HEK293 (cell line): ENCODE measurements around the gene IRX4.

Source experiments
- CTCF ChIA-PET: fragments of 350-600 bp; formaldehyde crosslinking; extraction: SDS; loops from one replicate; lab custom pipeline; 2021; ENCODE audit warnings: antibody characterized with exemption; lab: Yijun Ruan, JAX
- POLR2A ChIA-PET: fragments of 300-600 bp; formaldehyde crosslinking; extraction: SDS; loops from one replicate; lab custom pipeline; 2020; ENCODE audit warnings: antibody characterized with exemption, inconsistent platforms; lab: Yijun Ruan, JAX
- H3K27ac ChIP-seq: fragments of 200-500 bp; sonication (Bioruptor generic); 2 replicates; pipeline ENCODE4 v1.5.1; 2014; ENCODE audit warnings: low read depth, low read length, control low read depth, inconsistent platforms; ENCODE audit errors: extremely low read depth
- H3K36me3 ChIP-seq, 2 experiments: fragments of 200-500 bp in 1 of 2; sonication (Bioruptor generic) in 1 of 2; 1 replicate in 1 of 2; 2 replicates in 1 of 2; pipeline ENCODE4 v1.5.1; 2014 to 2017; ENCODE audit warnings: inconsistent platforms in 2 of 2, low read length in 2 of 2; ENCODE audit not compliant: control insufficient read depth in 2 of 2, insufficient read depth in 1 of 2
- H3K4me1 ChIP-seq: fragments of 200-500 bp; sonication (Bioruptor generic); 2 replicates; pipeline ENCODE4 v1.5.1; 2014; ENCODE audit warnings: mild to moderate bottlenecking, low read length, inconsistent platforms; ENCODE audit not compliant: control insufficient read depth, insufficient read depth
- H3K4me3 ChIP-seq: 2 replicates; pipeline ENCODE4 v1.5.1; 2011; ENCODE audit warnings: low read depth, mild to moderate bottlenecking, control low read depth, low read length, moderate library complexity
- H3K9me3 ChIP-seq: fragments of 200-500 bp; sonication (Bioruptor generic); 2 replicates; pipeline ENCODE4 v1.5.1; 2014; ENCODE audit warnings: low read depth, low read length, inconsistent platforms; ENCODE audit not compliant: control insufficient read depth, insufficient read depth
- SCRT2 ChIP-seq: fragments of 450-650 bp; formaldehyde crosslinking; IDR thresholded peaks from 2 replicates; pipeline ENCODE4 v1.5.1; 2016; ENCODE audit warnings: missing biosample characterization, missing genetic modification characterization
- YY2 ChIP-seq: fragments of 450-650 bp; formaldehyde crosslinking; IDR thresholded peaks from 2 replicates; pipeline ENCODE4 v1.5.1; 2016; ENCODE audit warnings: missing biosample characterization, missing genetic modification characterization
- ZFP3 ChIP-seq: fragments of 450-650 bp; formaldehyde crosslinking; IDR thresholded peaks from 2 replicates; pipeline ENCODE4 v1.5.1; 2016; ENCODE audit warnings: low read depth, missing biosample characterization, missing genetic modification characterization
- ZIC2 ChIP-seq: fragments of 450-650 bp; formaldehyde crosslinking; IDR thresholded peaks from 2 replicates; pipeline ENCODE4 v1.5.1; 2016; ENCODE audit warnings: missing biosample characterization, missing genetic modification characterization
- ZNF121 ChIP-seq: fragments of 450-650 bp; formaldehyde crosslinking; IDR thresholded peaks from 2 replicates; pipeline ENCODE4 v1.5.1; 2016; ENCODE audit warnings: missing biosample characterization, missing genetic modification characterization
- ZNF157 ChIP-seq: fragments of 450-650 bp; formaldehyde crosslinking; IDR thresholded peaks from 2 replicates; pipeline ENCODE4 v1.5.1; 2016; ENCODE audit warnings: missing biosample characterization, missing genetic modification characterization
- ZNF19 ChIP-seq: fragments of 450-650 bp; formaldehyde crosslinking; IDR thresholded peaks from 2 replicates; pipeline ENCODE4; 2016; ENCODE audit warnings: missing biosample characterization, missing genetic modification characterization, low read depth
- ZNF266 ChIP-seq: fragments of 450-650 bp; formaldehyde crosslinking; IDR thresholded peaks from 2 replicates; pipeline ENCODE4 v1.5.1; 2016; ENCODE audit warnings: missing biosample characterization, missing genetic modification characterization, low read depth
- ZNF423 ChIP-seq: fragments of 450-650 bp; formaldehyde crosslinking; IDR thresholded peaks from 2 replicates; pipeline ENCODE4 v1.5.1; 2016; ENCODE audit warnings: missing biosample characterization, missing genetic modification characterization
- ZNF473 ChIP-seq: fragments of 450-650 bp; formaldehyde crosslinking; IDR thresholded peaks from 2 replicates; pipeline ENCODE4 v1.5.1; 2017; ENCODE audit warnings: missing biosample characterization, missing genetic modification characterization
- ZNF776 ChIP-seq: fragments of 450-650 bp; formaldehyde crosslinking; IDR thresholded peaks from 2 replicates; pipeline ENCODE4 v1.5.0; 2017; ENCODE audit warnings: missing biosample characterization, missing genetic modification characterization, borderline replicate concordance
- ZNF777 ChIP-seq: fragments of 450-650 bp; formaldehyde crosslinking; IDR thresholded peaks from 2 replicates; pipeline ENCODE4 v1.5.1; 2017; ENCODE audit warnings: missing biosample characterization, missing genetic modification characterization, borderline replicate concordance
- TF ChIP-seq, protein P1 (sequence below): fragments of 450-650 bp; formaldehyde crosslinking; IDR thresholded peaks from 2 replicates; pipeline ENCODE4 v1.5.1; 2017; ENCODE audit warnings: missing biosample characterization, missing genetic modification characterization
- TF ChIP-seq, protein P2 (sequence below): fragments of 450-650 bp; formaldehyde crosslinking; IDR thresholded peaks from 2 replicates; pipeline ENCODE4 v1.5.1; 2016; ENCODE audit warnings: missing biosample characterization, missing genetic modification characterization, low read depth
- TF ChIP-seq, protein P3 (sequence below): fragments of 450-650 bp; formaldehyde crosslinking; IDR thresholded peaks from 2 replicates; pipeline ENCODE4 v1.5.1; 2016; ENCODE audit warnings: missing biosample characterization, missing genetic modification characterization
- TF ChIP-seq, protein P4 (sequence below): fragments of 450-650 bp; formaldehyde crosslinking; IDR thresholded peaks from 2 replicates; pipeline ENCODE4 v1.5.1; 2016; ENCODE audit warnings: missing biosample characterization, missing genetic modification characterization

The IRX4 gene

DNA sequence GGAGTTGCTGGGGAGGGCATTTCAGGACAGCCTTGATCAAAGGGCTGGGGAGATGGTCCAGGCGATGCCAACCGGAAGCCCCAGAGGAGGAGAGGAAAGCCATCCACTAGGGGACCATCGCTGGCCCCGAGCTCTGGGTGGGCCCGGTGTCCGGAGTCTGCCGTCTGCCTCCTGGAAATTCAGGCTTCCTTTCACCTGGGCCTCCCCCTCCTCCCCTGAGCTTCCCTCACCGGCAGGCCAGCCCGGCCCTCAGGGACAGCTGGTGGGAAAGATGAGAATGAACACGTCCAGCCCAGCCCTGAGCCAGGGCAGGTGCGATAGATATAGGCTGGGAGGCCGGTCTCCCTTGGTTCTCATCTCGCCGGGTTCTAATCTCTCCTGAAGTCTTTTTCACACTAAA, 17.2 kb downstream of the IRX4 start:
- Histone ChIP-seq H3K9me3 (no peaks in the 10 kb centered on the region), H3K27ac (no peak overlapping the region), H3K4me1 (no peaks in the 10 kb centered on the region; the same call in 1 of the 2 replicates), H3K36me3 (no peaks in the 10 kb centered on the region), H3K4me3 (no peak overlapping the region)
- no peak for TF ChIP-seq ZNF121 (tag by site-specific recombination)
- ChIA-PET POLR2A (no interaction called here), CTCF (interaction anchor here (0.5 kb wide), 1 partner anchor 772 kb away, joined by 3 read pairs; no protein-coding TSS in a partner anchor)

DNA sequence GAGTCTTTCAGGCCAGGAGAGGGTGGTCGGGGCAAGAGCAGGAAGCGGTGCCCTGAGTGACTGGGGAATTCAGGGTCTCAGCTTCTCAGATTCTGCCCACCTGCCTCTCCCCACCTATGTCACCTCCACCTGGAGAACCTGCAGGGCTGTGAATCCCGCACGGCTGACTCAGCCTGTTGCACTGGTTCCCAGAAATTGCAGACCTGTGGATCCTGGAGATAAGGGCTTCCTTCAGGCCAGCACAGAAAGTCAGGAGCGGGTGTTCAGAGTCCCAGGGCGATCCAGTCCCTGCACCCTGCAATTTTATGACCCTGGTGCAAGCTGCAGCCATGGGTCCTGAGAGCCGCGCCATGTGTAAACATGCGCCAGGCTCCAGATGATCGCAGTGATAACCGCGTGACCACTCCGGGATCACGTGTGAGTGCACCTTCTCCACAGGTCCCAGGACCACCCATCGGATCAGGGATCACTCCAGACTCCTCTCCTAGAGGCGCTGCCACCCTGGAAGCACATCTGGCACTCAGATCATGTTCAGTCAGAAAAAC, 17.8 kb downstream of the IRX4 start:
- H3K9me3 ChIP-seq: no peaks in the 10 kb centered on the region
- H3K4me1 ChIP-seq: no peaks in the 10 kb centered on the region; the same call in 1 of the 2 replicates
- ChIA-PET POLR2A (no interaction called here), CTCF (no interaction called here)
- H3K36me3 ChIP-seq: no peaks in the 10 kb centered on the region
- no peak overlapping the region for H3K4me3 ChIP-seq
- no peak overlapping the region for H3K27ac ChIP-seq
- peak; percentile 67 for TF ChIP-seq SCRT2
- TF ChIP-seq, protein P1, sequence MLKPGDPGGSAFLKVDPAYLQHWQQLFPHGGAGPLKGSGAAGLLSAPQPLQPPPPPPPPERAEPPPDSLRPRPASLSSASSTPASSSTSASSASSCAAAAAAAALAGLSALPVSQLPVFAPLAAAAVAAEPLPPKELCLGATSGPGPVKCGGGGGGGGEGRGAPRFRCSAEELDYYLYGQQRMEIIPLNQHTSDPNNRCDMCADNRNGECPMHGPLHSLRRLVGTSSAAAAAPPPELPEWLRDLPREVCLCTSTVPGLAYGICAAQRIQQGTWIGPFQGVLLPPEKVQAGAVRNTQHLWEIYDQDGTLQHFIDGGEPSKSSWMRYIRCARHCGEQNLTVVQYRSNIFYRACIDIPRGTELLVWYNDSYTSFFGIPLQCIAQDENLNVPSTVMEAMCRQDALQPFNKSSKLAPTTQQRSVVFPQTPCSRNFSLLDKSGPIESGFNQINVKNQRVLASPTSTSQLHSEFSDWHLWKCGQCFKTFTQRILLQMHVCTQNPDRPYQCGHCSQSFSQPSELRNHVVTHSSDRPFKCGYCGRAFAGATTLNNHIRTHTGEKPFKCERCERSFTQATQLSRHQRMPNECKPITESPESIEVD: no peak
- TF ChIP-seq, all 188 proteins: peak for 1

DNA sequence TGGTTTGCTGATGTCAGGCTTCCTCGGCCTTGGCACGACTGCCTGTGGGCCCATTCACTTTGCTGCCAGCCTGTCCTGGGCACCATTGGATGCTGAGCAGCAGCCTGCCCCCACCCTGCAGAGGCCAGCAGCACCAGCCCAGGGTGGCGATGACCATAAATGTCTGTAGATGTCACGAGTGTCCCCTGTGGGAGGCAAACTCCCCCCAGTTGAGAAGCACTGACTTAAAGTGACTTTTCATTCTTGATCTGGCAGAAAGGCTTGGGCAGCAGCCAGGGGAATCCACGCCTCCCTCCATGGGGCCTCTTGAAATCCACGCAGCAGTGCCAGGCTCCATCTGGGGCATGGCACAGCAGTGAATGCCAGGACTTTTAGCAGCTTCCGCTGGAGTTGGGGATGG, 21.8 kb downstream of the IRX4 start:
- peak; percentile 67 for TF ChIP-seq ZIC2 (tag by site-specific recombination)
- no peak for TF ChIP-seq ZNF157 (tag by site-specific recombination)
- no peak for TF ChIP-seq ZNF777 (tag by site-specific recombination)
- ChIA-PET POLR2A (interaction anchor here (0.6 kb wide), 1 partner anchor 797 kb away, joined by 3 read pairs; no protein-coding TSS in a partner anchor), CTCF (no interaction called here)
- Histone ChIP-seq H3K27ac (no peak overlapping the region), H3K36me3 (no peaks in the 10 kb centered on the region), H3K9me3 (no peaks in the 10 kb centered on the region), H3K4me1 (no peaks in the 10 kb centered on the region; the same call in 1 of the 2 replicates), H3K4me3 (no peak overlapping the region)

DNA sequence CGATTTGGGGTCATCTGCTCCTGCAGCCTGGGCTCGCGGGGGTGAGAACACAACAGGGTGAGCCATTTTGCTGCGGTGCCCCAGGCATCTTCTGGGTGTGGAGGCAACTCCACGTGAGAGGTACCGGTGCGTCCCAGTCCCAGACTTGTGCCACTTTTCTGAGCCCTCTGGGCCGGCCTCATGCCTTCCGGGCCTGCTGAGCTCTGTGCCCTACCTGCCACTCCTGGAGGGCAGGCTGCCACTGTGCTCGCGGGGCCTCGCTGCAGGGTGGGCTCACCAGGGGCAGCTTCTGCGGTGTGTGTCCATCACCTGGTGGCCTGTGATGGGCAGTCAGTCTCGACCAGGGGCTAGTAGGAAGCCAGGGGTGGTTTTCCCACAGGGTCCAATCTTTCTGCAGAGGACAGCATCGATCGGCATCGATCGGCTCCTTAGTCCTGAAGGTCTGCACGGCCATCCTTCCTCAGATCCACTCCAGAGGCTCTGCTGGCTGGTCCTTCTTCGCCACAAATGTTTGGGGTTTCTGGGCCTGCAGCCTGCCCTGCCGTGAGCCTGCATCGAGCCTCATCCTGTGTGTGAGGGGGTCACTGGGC, 22.6 kb downstream of the IRX4 start:
- ChIA-PET POLR2A (no interaction called here), CTCF (no interaction called here)
- Histone ChIP-seq H3K36me3 (no peaks in the 10 kb centered on the region), H3K27ac (no peak overlapping the region), H3K4me1 (no peaks in the 10 kb centered on the region), H3K9me3 (no peaks in the 10 kb centered on the region), H3K4me3 (no peak overlapping the region)
- no peak for TF ChIP-seq ZNF473 (tag by site-specific recombination)
- TF ChIP-seq, protein P2, sequence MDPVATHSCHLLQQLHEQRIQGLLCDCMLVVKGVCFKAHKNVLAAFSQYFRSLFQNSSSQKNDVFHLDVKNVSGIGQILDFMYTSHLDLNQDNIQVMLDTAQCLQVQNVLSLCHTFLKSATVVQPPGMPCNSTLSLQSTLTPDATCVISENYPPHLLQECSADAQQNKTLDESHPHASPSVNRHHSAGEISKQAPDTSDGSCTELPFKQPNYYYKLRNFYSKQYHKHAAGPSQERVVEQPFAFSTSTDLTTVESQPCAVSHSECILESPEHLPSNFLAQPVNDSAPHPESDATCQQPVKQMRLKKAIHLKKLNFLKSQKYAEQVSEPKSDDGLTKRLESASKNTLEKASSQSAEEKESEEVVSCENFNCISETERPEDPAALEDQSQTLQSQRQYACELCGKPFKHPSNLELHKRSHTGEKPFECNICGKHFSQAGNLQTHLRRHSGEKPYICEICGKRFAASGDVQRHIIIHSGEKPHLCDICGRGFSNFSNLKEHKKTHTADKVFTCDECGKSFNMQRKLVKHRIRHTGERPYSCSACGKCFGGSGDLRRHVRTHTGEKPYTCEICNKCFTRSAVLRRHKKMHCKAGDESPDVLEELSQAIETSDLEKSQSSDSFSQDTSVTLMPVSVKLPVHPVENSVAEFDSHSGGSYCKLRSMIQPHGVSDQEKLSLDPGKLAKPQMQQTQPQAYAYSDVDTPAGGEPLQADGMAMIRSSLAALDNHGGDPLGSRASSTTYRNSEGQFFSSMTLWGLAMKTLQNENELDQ (tag by site-specific recombination): no peak

DNA sequence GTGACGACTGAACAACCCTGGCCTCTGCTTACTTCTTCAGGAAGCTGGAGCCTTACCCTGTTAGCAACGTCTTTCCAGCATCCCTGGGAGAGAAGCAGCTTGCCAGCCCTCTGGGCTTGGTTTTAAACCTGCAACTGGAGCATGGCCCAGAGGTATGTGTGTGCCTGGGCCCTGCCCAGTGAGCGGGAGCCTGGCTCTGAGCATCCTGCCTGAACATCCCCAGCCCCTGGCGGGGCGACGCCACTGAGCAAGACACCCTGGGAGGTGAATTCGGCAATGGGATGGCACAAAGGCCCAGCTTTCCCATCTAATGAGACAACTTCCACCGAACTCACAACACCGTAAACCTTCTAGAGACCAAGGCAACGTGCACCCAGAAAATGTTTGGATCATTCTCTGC, 23.6 kb downstream of the IRX4 start:
- Histone ChIP-seq H3K27ac (no peak overlapping the region), H3K9me3 (no peaks in the 10 kb centered on the region), H3K36me3 (no peaks in the 10 kb centered on the region), H3K4me1 (no peaks in the 10 kb centered on the region), H3K4me3 (no peak overlapping the region)
- no peak for TF ChIP-seq ZNF19 (tag by site-specific recombination)
- TF ChIP-seq, protein P3, sequence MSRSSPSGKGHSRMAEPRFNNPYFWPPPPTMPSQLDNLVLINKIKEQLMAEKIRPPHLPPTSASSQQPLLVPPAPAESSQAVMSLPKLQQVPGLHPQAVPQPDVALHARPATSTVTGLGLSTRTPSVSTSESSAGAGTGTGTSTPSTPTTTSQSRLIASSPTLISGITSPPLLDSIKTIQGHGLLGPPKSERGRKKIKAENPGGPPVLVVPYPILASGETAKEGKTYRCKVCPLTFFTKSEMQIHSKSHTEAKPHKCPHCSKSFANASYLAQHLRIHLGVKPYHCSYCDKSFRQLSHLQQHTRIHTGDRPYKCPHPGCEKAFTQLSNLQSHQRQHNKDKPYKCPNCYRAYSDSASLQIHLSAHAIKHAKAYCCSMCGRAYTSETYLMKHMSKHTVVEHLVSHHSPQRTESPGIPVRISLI: no peak
- TF ChIP-seq ZNF776: no peak
- no peak for TF ChIP-seq ZFP3 (tag by site-specific recombination)
- TF ChIP-seq, protein P4, sequence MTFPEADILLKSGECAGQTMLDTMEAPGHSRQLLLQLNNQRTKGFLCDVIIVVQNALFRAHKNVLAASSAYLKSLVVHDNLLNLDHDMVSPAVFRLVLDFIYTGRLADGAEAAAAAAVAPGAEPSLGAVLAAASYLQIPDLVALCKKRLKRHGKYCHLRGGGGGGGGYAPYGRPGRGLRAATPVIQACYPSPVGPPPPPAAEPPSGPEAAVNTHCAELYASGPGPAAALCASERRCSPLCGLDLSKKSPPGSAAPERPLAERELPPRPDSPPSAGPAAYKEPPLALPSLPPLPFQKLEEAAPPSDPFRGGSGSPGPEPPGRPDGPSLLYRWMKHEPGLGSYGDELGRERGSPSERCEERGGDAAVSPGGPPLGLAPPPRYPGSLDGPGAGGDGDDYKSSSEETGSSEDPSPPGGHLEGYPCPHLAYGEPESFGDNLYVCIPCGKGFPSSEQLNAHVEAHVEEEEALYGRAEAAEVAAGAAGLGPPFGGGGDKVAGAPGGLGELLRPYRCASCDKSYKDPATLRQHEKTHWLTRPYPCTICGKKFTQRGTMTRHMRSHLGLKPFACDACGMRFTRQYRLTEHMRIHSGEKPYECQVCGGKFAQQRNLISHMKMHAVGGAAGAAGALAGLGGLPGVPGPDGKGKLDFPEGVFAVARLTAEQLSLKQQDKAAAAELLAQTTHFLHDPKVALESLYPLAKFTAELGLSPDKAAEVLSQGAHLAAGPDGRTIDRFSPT (tag by site-specific recombination): no peak
- TF ChIP-seq YY2: no peak
- TF ChIP-seq ZNF423: no peak
- TF ChIP-seq ZNF266 (tag by site-specific recombination): no peak
- ChIA-PET POLR2A (no interaction called here), CTCF (no interaction called here)
